K562 (cell line): Measurements from ENCODE around the gene TARBP2. TPM values are rescaled to one million over a fixed set of nuclear protein-coding genes. Genes with fewer than 3 reads are reported as not detected.

Experiments
- ATAC-seq: fragments of 200-7000 bp; cut with Tn5 transposase; 3 replicates; pipeline ENCODE4 v1.9.1; 2020; ENCODE audit warnings: moderate library complexity
- BruUV-seq: library from RNA; stranded (reverse); fragments of 400-500 nt; replicated peaks from 2 replicates; lab custom pipeline; 2021; lab: Mats Ljungman, UMichigan
- CTCF ChIA-PET: fragments of 300-600 bp; formaldehyde crosslinking; extraction: SDS; loops from one replicate; lab custom pipeline; 2021; ENCODE audit warnings: low intra/inter-chr PET ratio; lab: Yijun Ruan, JAX
- POLR2A ChIA-PET: fragments of 300-600, 350-650 bp; sonication (Branson Sonifier 250); formaldehyde crosslinking; extraction: SDS; loops from one replicate; lab custom pipeline; 2021; ENCODE audit warnings: antibody characterized with exemption, inconsistent platforms; lab: Yijun Ruan, JAX
- DNase-seq, 4 experiments: peaks; one replicate each; pipeline versions ENCODE4 v3.0.0 to v3.0.0-alpha.2; 2011 to 2018; ENCODE audit warnings: low spot score in 3 of 4, mixed read lengths in 3 of 4; ENCODE audit errors: extremely low read depth in 1 of 4
- FAIRE-seq: peaks from 2 replicates; lab custom pipeline; 2011; peaks lifted over from hg19 to GRCh38; lab: Jason Lieb, UNC
- H2AFZ ChIP-seq: 2 replicates; pipeline ENCODE4 v1.6.0; 2011; ENCODE audit warnings: low read depth, low read length, control low read depth, inconsistent platforms
- H3K27ac ChIP-seq: fragments of 200-600 bp; 3 replicates; pipeline ENCODE4 v1.8.0; 2011; ENCODE audit warnings: low read depth, mild to moderate bottlenecking, control low read depth, inconsistent platforms, low read length, moderate library complexity, mixed read lengths; ENCODE audit errors: extremely low read depth
- H3K27me3 ChIP-seq, 2 experiments: fragments of 300-600 bp in 1 of 2; 2 replicates in 1 of 2; 3 replicates in 1 of 2; pipeline versions ENCODE4 v1.6.0 to v1.8.0; 2011; ENCODE audit warnings: inconsistent platforms in 2 of 2, low read length in 2 of 2, mild to moderate bottlenecking in 1 of 2, mixed read lengths in 1 of 2, moderate library complexity in 1 of 2; ENCODE audit not compliant: control insufficient read depth in 2 of 2, insufficient read depth in 2 of 2
- H3K36me3 ChIP-seq: fragments of 300-600 bp; 3 replicates; pipeline ENCODE4 v1.8.0; 2011; ENCODE audit warnings: mild to moderate bottlenecking, low read length, inconsistent platforms; ENCODE audit not compliant: control insufficient read depth, insufficient read depth
- H3K4me1 ChIP-seq, 2 experiments: fragments of 200-600 bp in 1 of 2; replicated peaks in 1 of 2; 2 replicates in 1 of 2; 3 replicates in 1 of 2; pipeline versions ENCODE4 v1.5.1 to v1.8.0; 2011; ENCODE audit warnings: inconsistent platforms in 2 of 2, low read length in 2 of 2, mild to moderate bottlenecking in 1 of 2, mixed read lengths in 1 of 2, moderate library complexity in 1 of 2; ENCODE audit not compliant: control insufficient read depth in 2 of 2, insufficient read depth in 2 of 2
- H3K4me2 ChIP-seq: 2 replicates; pipeline ENCODE4 v1.6.1; 2011; ENCODE audit warnings: low read length, control low read depth, inconsistent platforms, mixed read lengths; ENCODE audit not compliant: insufficient read depth
- H3K4me3 ChIP-seq: fragments of 200-600 bp; sonication (generic), shearing (Covaris generic); 2 replicates; pipeline ENCODE4 v1.5.1; 2016; ENCODE audit warnings: control low read depth, inconsistent platforms
- H3K79me2 ChIP-seq: fragments of 200-600 bp; 3 replicates; pipeline ENCODE4 v1.8.0; 2011; ENCODE audit warnings: low read length, inconsistent platforms; ENCODE audit not compliant: control insufficient read depth, insufficient read depth
- H3K9ac ChIP-seq, 2 experiments: 2 replicates each; pipeline versions ENCODE4 v1.6.0 to v1.6.1; 2011; ENCODE audit warnings: low read depth in 2 of 2, low read length in 2 of 2, control low read depth in 1 of 2, inconsistent platforms in 1 of 2, mild to moderate bottlenecking in 1 of 2, mixed read lengths in 1 of 2; ENCODE audit not compliant: insufficient read depth in 1 of 2
- H3K9me1 ChIP-seq: one replicate; pipeline ENCODE4 v1.6.0; 2011; ENCODE audit warnings: inconsistent platforms, mild to moderate bottlenecking, low read length, moderate library complexity; ENCODE audit not compliant: control insufficient read depth, insufficient read depth
- H3K9me3 ChIP-seq: replicated peaks from 2 replicates; pipeline ENCODE4 v1.5.1; 2011; ENCODE audit warnings: low read depth, low read length, inconsistent platforms; ENCODE audit not compliant: control insufficient read depth, insufficient read depth
- H4K20me1 ChIP-seq: replicated peaks from 2 replicates; pipeline ENCODE4 v1.6.1; 2011; ENCODE audit warnings: low read length, inconsistent platforms, mixed read lengths; ENCODE audit not compliant: control insufficient read depth, insufficient read depth
- CREB3 ChIP-seq: fragments of 450-650 bp; conservative IDR thresholded peaks from 2 replicates; pipeline ENCODE4 v1.6.1; 2016; ENCODE audit warnings: missing genetic modification characterization, low read depth, mild to moderate bottlenecking, missing compliant biosample characterization, moderate library complexity
- E2F3 ChIP-seq: fragments of 250-450 bp; sonication (Bioruptor Pico); IDR thresholded peaks from 2 replicates; pipeline ENCODE4 v1.4.0; 2020; ENCODE audit warnings: mild to moderate bottlenecking
- EGR1 ChIP-seq: fragments of 450-650 bp; conservative IDR thresholded peaks from 2 replicates; pipeline ENCODE4 v1.6.1; 2017; ENCODE audit warnings: mild to moderate bottlenecking
- KLF6 ChIP-seq: fragments of 250-450 bp; sonication (Bioruptor Pico); IDR thresholded peaks from 2 replicates; pipeline ENCODE4 v1.4.0; 2020; ENCODE audit warnings: mild to moderate bottlenecking, moderate library complexity, borderline replicate concordance
- NCOA1 ChIP-seq: fragments of 450-650 bp; IDR thresholded peaks from 2 replicates; pipeline ENCODE4 v1.6.1; 2016; ENCODE audit warnings: low read depth
- NUFIP1 ChIP-seq: fragments of 450-650 bp; IDR thresholded peaks from 2 replicates; pipeline ENCODE4 v1.6.1; 2018; ENCODE audit not compliant: partially characterized antibody
- SP2 ChIP-seq: IDR thresholded peaks from 2 replicates; pipeline ENCODE4 v1.6.1; 2011; ENCODE audit warnings: mild to moderate bottlenecking, low read depth, low read length, moderate library complexity; ENCODE audit not compliant: poor library complexity, severe bottlenecking; ENCODE audit errors: extremely low read depth
- SUPT5H ChIP-seq: fragments of 450-650 bp; IDR thresholded peaks from 2 replicates; pipeline ENCODE4 v1.6.1; 2016
- TAF9B ChIP-seq: fragments of 450-650 bp; IDR thresholded peaks from 2 replicates; pipeline ENCODE4 v1.6.1; 2018; ENCODE audit warnings: mild to moderate bottlenecking; ENCODE audit not compliant: partially characterized antibody
- ZNF124 ChIP-seq: sonication (generic); formaldehyde crosslinking; IDR thresholded peaks from 2 replicates; pipeline ENCODE4 v1.8.1; 2022; ENCODE audit warnings: missing genetic modification reagents
- ZNF75A ChIP-seq: fragments of 450-650 bp; formaldehyde crosslinking; IDR thresholded peaks from 2 replicates; pipeline ENCODE4 v1.4.0; 2020; ENCODE audit warnings: mild to moderate bottlenecking
- WGBS: fragments of 100-300 bp; shearing (Covaris generic); methylation state at CpG from one replicate; pipeline ENCODE4 v1.1.6; 2016; ENCODE audit warnings: low coverage, mixed read lengths; ENCODE audit not compliant: insufficient coverage; ENCODE audit errors: missing lambda C conversion rate; 5-methylcytosine and 5-hydroxymethylcytosine counted together
- in situ Hi-C: fragments of 300-500 bp; cut with MboI; formaldehyde crosslinking; loops from 4 replicates; pipeline ENCODE4 v1.15.0; 2018; ENCODE audit warnings: inconsistent platforms, mixed read lengths
- intact Hi-C: fragments of 100-400 bp; cut with micrococcal nuclease; formaldehyde crosslinking; loops from 2 replicates; pipeline ENCODE4 v1.14.2; 2022
- polyA plus RNA-seq, 8 experiments: library from polyadenylated mRNA; depleted of rRNA in 4 of 8; stranded (reverse) in 5 of 8; unstranded in 3 of 8; fragments of >200 nt; fragmentation: Nextera tagmentation in 2 of 8; fragmentation: Illumina TruSeq in 1 of 8; extraction: Ambion mirVana in 2 of 8; extraction: Trizol in 1 of 8; gene quantifications; 2 replicates each; pipeline versions ENCODE4 v1.2.1 to v1.2.3, GENCODE V29; 2011 to 2014; ENCODE audit warnings: inconsistent platforms in 1 of 8, missing spikeins in 1 of 8
- total RNA-seq, 7 experiments: library from RNA; depleted of rRNA in 6 of 7; stranded (reverse); fragments of >200 nt in 6 of 7; fragmentation: Illumina TruSeq in 2 of 7; extraction: Trizol in 2 of 7; gene quantifications; 2 replicates each; pipeline versions ENCODE4 v1.2.1 to v1.2.3, GENCODE V29; 2011 to 2021; ENCODE audit warnings: low replicate concordance in 1 of 7
- TF ChIP-seq, protein P1 (sequence below): fragments of 450-650 bp; formaldehyde crosslinking; conservative IDR thresholded peaks from 2 replicates; pipeline ENCODE4 v1.4.0; 2022; ENCODE audit warnings: mild to moderate bottlenecking, missing genetic modification characterization

The TARBP2 gene
- total and polyA plus RNA-seq, 9 of the 15 experiments (the other 6 are each of a cell fraction or from before 2014, with no cell fraction given): 5.6 to 69.0 (median 44.6) TPM

- no peak overlapping the region; the same call in 2 of the 3 replicates for H3K27ac ChIP-seq
- no peak for TF ChIP-seq NUFIP1
- TF ChIP-seq NCOA1: no peak
- no peak for TF ChIP-seq SP2
- TF ChIP-seq ZNF124 (CRISPR knock-in tag): no peak
- TF ChIP-seq, all 486 proteins: peak for 0
- 56% methylated on average over 2 of the region's 2 CpGs for WGBS
- DNase-seq (no peak), FAIRE-seq (no peak), ATAC-seq (no peak)
- no peak overlapping the region for H3K4me3 ChIP-seq
- peaks cover 37% of the 10 kb centered on the region for H4K20me1 ChIP-seq
- no peak overlapping the region for H2AFZ ChIP-seq
- no peaks in the 10 kb centered on the region for H3K9me1 ChIP-seq
- no peak overlapping the region for H3K9ac ChIP-seq
- peaks cover 0 to 5% of the 10 kb centered on the region in 2 experiments; a peak in 3 of 5 replicates for H3K4me1 ChIP-seq
- H3K4me2 ChIP-seq: no peak overlapping the region
- H3K9me3 ChIP-seq: no peaks in the 10 kb centered on the region
- ChIA-PET POLR2A (interaction anchor here (1.0 to 8.8 kb wide), 10 partner anchors 10 to 206 kb away, joined by 3 to 99 read pairs (median 8); partner anchors contain the start of genes ESPL1 and TARBP2), CTCF (interaction anchor here (0.6 to 0.8 kb wide), 2 partner anchors 122 to 187 kb away, joined by 3 read pairs; no protein-coding TSS in a partner anchor)
- BruUV-seq: TSS peak; percentile 10
- peaks cover 67% of the 10 kb centered on the region for H3K79me2 ChIP-seq
- H3K36me3 ChIP-seq: peaks cover 99% of the 10 kb centered on the region
- intact Hi-C loops (no loop called here), in situ Hi-C loops (no loop called here)
- no peaks in the 10 kb centered on the region for H3K27me3 ChIP-seq
Observed at GRCh38 chr12:53474077-53474476, 27.0 kb upstream of the TARBP2 start.

GRCh38 chr12:53474819-53475218 lies 26.3 kb upstream of the TARBP2 start:
- in situ Hi-C loops: no loop called here
- peaks cover 99% of the 10 kb centered on the region for H3K36me3 ChIP-seq
- ATAC-seq (no peak), DNase-seq (no peak), FAIRE-seq (no peak)
- no peaks in the 10 kb centered on the region for H3K9me1 ChIP-seq
- H3K4me1 ChIP-seq: peaks cover 0 to 5% of the 10 kb centered on the region in 2 experiments; a peak in 3 of 5 replicates
- intact Hi-C loops: no loop called here
- H3K27me3 ChIP-seq: no peaks in the 10 kb centered on the region
- no peak overlapping the region for H2AFZ ChIP-seq
- H3K4me3 ChIP-seq: no peak overlapping the region
- H3K79me2 ChIP-seq: peaks cover 67% of the 10 kb centered on the region
- POLR2A ChIA-PET: interaction anchor here (0.6 to 8.8 kb wide), 9 partner anchors 9 to 293 kb away, joined by 3 to 99 read pairs (median 4); no protein-coding TSS in a partner anchor
- TF ChIP-seq, protein P1, sequence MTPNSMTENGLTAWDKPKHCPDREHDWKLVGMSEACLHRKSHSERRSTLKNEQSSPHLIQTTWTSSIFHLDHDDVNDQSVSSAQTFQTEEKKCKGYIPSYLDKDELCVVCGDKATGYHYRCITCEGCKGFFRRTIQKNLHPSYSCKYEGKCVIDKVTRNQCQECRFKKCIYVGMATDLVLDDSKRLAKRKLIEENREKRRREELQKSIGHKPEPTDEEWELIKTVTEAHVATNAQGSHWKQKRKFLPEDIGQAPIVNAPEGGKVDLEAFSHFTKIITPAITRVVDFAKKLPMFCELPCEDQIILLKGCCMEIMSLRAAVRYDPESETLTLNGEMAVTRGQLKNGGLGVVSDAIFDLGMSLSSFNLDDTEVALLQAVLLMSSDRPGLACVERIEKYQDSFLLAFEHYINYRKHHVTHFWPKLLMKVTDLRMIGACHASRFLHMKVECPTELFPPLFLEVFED: 0 out of 2 replicates have a peak, but pooled peaks have one; percentile 45
- TF ChIP-seq EGR1: 0 out of 2 replicates have a peak, but pooled peaks have one; percentile 10
- TF ChIP-seq KLF6: no peak
- no peak for TF ChIP-seq ZNF75A
- no peak for TF ChIP-seq E2F3 (CRISPR knock-in tag)
- no peak for TF ChIP-seq CREB3 (tag)
- no peak for TF ChIP-seq TAF9B
- TF ChIP-seq SUPT5H: peak; percentile 53; the same call in 1 of the 2 replicates
- H3K4me2 ChIP-seq: no peak overlapping the region
- no peak overlapping the region for H3K9ac ChIP-seq
- WGBS: 94% methylated on average over 12 of the region's 13 CpGs
- H3K9me3 ChIP-seq: no peaks in the 10 kb centered on the region
- CTCF ChIA-PET: interaction anchor here (0.8 kb wide), 1 partner anchor 123 kb away, joined by 3 read pairs; no protein-coding TSS in a partner anchor
- no TSS peak for BruUV-seq
- peaks cover 37% of the 10 kb centered on the region for H4K20me1 ChIP-seq
- H3K27ac ChIP-seq: no peak overlapping the region
